GM12878 (cell line): Measurements from ENCODE around the gene EGR4. TPM values are rescaled to one million over a fixed set of nuclear protein-coding genes. Genes with fewer than 3 reads are reported as not detected.

Experiments used
- ATAC-seq: fragments of 200-7000 bp; cut with Tn5 transposase; 3 replicates; pipeline ENCODE4 v1.9.1; 2020; ENCODE audit warnings: mild to moderate bottlenecking, moderate library complexity
- BruUV-seq: library from RNA; stranded (reverse); fragments of 400-500 nt; replicated peaks from 2 replicates; lab custom pipeline; 2021; lab: Mats Ljungman, UMichigan
- CTCF ChIA-PET: fragments of 300-600 bp; sonication (Branson Sonifier 250); formaldehyde crosslinking; extraction: SDS; loops from one replicate; lab custom pipeline; 2021; ENCODE audit warnings: inconsistent platforms; lab: Yijun Ruan, JAX
- POLR2A ChIA-PET: fragments of 350-600 bp; formaldehyde crosslinking; extraction: SDS; loops from one replicate; lab custom pipeline; 2021; ENCODE audit warnings: inconsistent platforms; lab: Charles Lee
- RAD21 ChIA-PET: fragments of 300-600 bp; sonication (Branson Sonifier 250); formaldehyde crosslinking; loops from one replicate; lab custom pipeline; 2023; ENCODE audit warnings: antibody characterized with exemption; ENCODE audit not compliant: unreplicated experiment; lab: Charles Lee
- SMC1A ChIA-PET: fragments of 300-600 bp; sonication (Branson Sonifier 250); formaldehyde crosslinking; loops from one replicate; lab custom pipeline; 2023; ENCODE audit not compliant: unreplicated experiment, uncharacterized antibody; lab: Charles Lee
- DNase-seq: peaks from one replicate; pipeline ENCODE4 v3.0.0-alpha.2; 2011; ENCODE audit warnings: low read depth, low spot score
- FAIRE-seq: peaks from 3 replicates; lab custom pipeline; 2011; peaks lifted over from hg19 to GRCh38; lab: Jason Lieb, UNC
- H2AFZ ChIP-seq: 2 replicates; pipeline ENCODE4 v1.6.0; 2011; ENCODE audit warnings: low read depth, low read length, control low read depth; ENCODE audit not compliant: control insufficient read depth
- H3K27ac ChIP-seq: 2 replicates; pipeline ENCODE4 v1.5.1; 2011; ENCODE audit warnings: control low read depth; ENCODE audit not compliant: control insufficient read depth, insufficient read depth
- H3K27me3 ChIP-seq, 2 experiments: replicated peaks in 1 of 2; 2 replicates each; pipeline versions ENCODE4 v1.6.0 to v1.6.1; 2011; ENCODE audit warnings: low read length in 1 of 2; ENCODE audit not compliant: control insufficient read depth in 2 of 2, insufficient read depth in 2 of 2
- H3K36me3 ChIP-seq, 2 experiments: 2 replicates each; pipeline ENCODE4 v1.5.1; 2011; ENCODE audit warnings: low read length in 1 of 2; ENCODE audit not compliant: control insufficient read depth in 2 of 2, insufficient read depth in 2 of 2
- H3K4me1 ChIP-seq: 2 replicates; pipeline ENCODE4 v1.6.1; 2011; ENCODE audit warnings: mild to moderate bottlenecking, low read length, moderate library complexity, mixed read lengths; ENCODE audit not compliant: control insufficient read depth, insufficient read depth
- H3K4me2 ChIP-seq: 2 replicates; pipeline ENCODE4 v1.6.0; 2011; ENCODE audit warnings: control low read depth; ENCODE audit not compliant: control insufficient read depth, insufficient read depth
- H3K4me3 ChIP-seq: fragments of 200-600 bp; sonication (generic); 2 replicates; pipeline ENCODE4 v1.5.1; 2016
- H3K79me2 ChIP-seq: 2 replicates; pipeline ENCODE4 v1.6.0; 2011; ENCODE audit warnings: low read length; ENCODE audit not compliant: control insufficient read depth, insufficient read depth
- H3K9ac ChIP-seq: 2 replicates; pipeline ENCODE4 v1.8.0; 2011; ENCODE audit warnings: low read length, control low read depth, mixed read lengths; ENCODE audit not compliant: control insufficient read depth, insufficient read depth
- H3K9me3 ChIP-seq: replicated peaks from 3 replicates; pipeline ENCODE4 v1.5.1; 2011; ENCODE audit warnings: mild to moderate bottlenecking, low read length; ENCODE audit not compliant: control insufficient read depth, insufficient read depth
- H4K20me1 ChIP-seq: 2 replicates; pipeline ENCODE4 v1.6.0; 2011; ENCODE audit not compliant: control insufficient read depth, insufficient read depth
- BACH1 ChIP-seq: fragments of 450-650 bp; IDR thresholded peaks from 2 replicates; pipeline ENCODE4 v1.6.1; 2017; ENCODE audit warnings: mild to moderate bottlenecking, borderline replicate concordance
- CEBPB ChIP-seq, 2 experiments: fragments of 150-350 bp in 1 of 2; IDR thresholded peaks; 2 replicates each; pipeline ENCODE4 v1.6.1; 2012 to 2014; ENCODE audit warnings: low read depth in 2 of 2, low read length in 2 of 2, borderline replicate concordance in 1 of 2, inconsistent platforms in 1 of 2
- E2F8 ChIP-seq: fragments of 450-650 bp; IDR thresholded peaks from 2 replicates; pipeline ENCODE4 v1.6.1; 2018; ENCODE audit warnings: mild to moderate bottlenecking, low read depth, moderate library complexity; ENCODE audit not compliant: partially characterized antibody
- KAT2A ChIP-seq: conservative IDR thresholded peaks from 2 replicates; pipeline ENCODE4 v1.6.1; 2011; ENCODE audit warnings: low read depth, low read length; ENCODE audit not compliant: control insufficient read depth
- MTA2 ChIP-seq: fragments of 450-650 bp; IDR thresholded peaks from 2 replicates; pipeline ENCODE4 v1.6.1; 2016; ENCODE audit warnings: low read depth, mild to moderate bottlenecking, moderate library complexity
- MXI1 ChIP-seq: fragments of 150-350 bp; IDR thresholded peaks from 2 replicates; pipeline ENCODE4 v1.6.1; 2011; ENCODE audit warnings: low read depth, mild to moderate bottlenecking, inconsistent platforms, low read length, improper control_type of control experiment
- NRF1 ChIP-seq: conservative IDR thresholded peaks from 2 replicates; pipeline ENCODE4 v1.6.1; 2011; ENCODE audit warnings: mild to moderate bottlenecking, low read depth, low read length, improper control_type of control experiment
- SIX5 ChIP-seq: IDR thresholded peaks from 2 replicates; pipeline ENCODE4 v1.6.1; 2011; ENCODE audit warnings: mild to moderate bottlenecking, low read depth, low read length, moderate library complexity; ENCODE audit not compliant: severe bottlenecking
- SMAD5 ChIP-seq: IDR thresholded peaks from 2 replicates; pipeline ENCODE4 v1.6.1; 2016; ENCODE audit warnings: antibody characterized with exemption, low read depth
- SPI1 ChIP-seq: IDR thresholded peaks from 2 replicates; pipeline ENCODE4 v1.6.1; 2011; ENCODE audit warnings: low read depth, mild to moderate bottlenecking, low read length, moderate library complexity, borderline replicate concordance; ENCODE audit not compliant: insufficient read depth
- TARDBP ChIP-seq: IDR thresholded peaks from 2 replicates; pipeline ENCODE4 v1.6.1; 2016; ENCODE audit warnings: borderline replicate concordance
- TBL1XR1 ChIP-seq: IDR thresholded peaks from 2 replicates; pipeline ENCODE4 v1.6.1; 2012; ENCODE audit warnings: low read depth, low read length, improper control_type of control experiment
- WRNIP1 ChIP-seq: IDR thresholded peaks from 2 replicates; pipeline ENCODE4 v1.6.1; 2011; ENCODE audit warnings: low read depth, low read length, improper control_type of control experiment, borderline replicate concordance
- WGBS: methylation state at CpG from one replicate; pipeline ENCODE4 v1.1.6; 2016; ENCODE audit warnings: low lambda C conversion rate; ENCODE audit not compliant: insufficient replicate concordance, insufficient coverage; ENCODE audit errors: missing lambda C conversion rate; 5-methylcytosine and 5-hydroxymethylcytosine counted together
- in situ Hi-C: fragments of 300-500 bp; cut with MboI; formaldehyde crosslinking; loops from 9 replicates; pipeline ENCODE4 v1.14.3; 2018; ENCODE audit warnings: mixed read lengths
- intact Hi-C: fragments of 100-400 bp; cut with micrococcal nuclease; formaldehyde crosslinking; loops from one replicate; pipeline ENCODE4 v1.14.2; 2022; ENCODE audit not compliant: unreplicated experiment
- polyA plus RNA-seq, 11 experiments: library from polyadenylated mRNA; depleted of rRNA in 4 of 11; unstranded in 6 of 11; stranded (reverse) in 5 of 11; fragments of >200 nt; fragmentation: Nextera tagmentation in 4 of 11; fragmentation: Illumina TruSeq in 1 of 11; extraction: Ambion mirVana in 4 of 11; extraction: Trizol in 1 of 11; gene quantifications; 1 replicate in 1 of 11; 2 replicates in 10 of 11; pipeline versions ENCODE4 v1.2.1 to v1.2.3, GENCODE V29; 2011 to 2016; ENCODE audit warnings: inconsistent platforms in 2 of 11, missing spikeins in 2 of 11, low read depth in 1 of 11
- total RNA-seq, 4 experiments: library from RNA; depleted of rRNA in 3 of 4; stranded (reverse); fragments of >200 nt in 3 of 4; fragmentation: Illumina TruSeq in 1 of 4; extraction: Trizol in 1 of 4; gene quantifications; 2 replicates each; pipeline versions ENCODE4 v1.2.1 to v1.2.3, GENCODE V29; 2013 to 2021

The EGR4 gene
- total and polyA plus RNA-seq, 10 of the 15 experiments (the other 5 are each of a cell fraction or from before 2014, with no cell fraction given), result 0.07 TPM; not detected in 9

- FAIRE-seq (no peak), ATAC-seq (no peak), DNase-seq (no peak)
- H3K79me2 ChIP-seq, result no peaks in the 10 kb centered on the region; the same call in 1 of the 2 replicates
- no peaks in the 10 kb centered on the region; the same call in 1 of the 2 replicates for H4K20me1 ChIP-seq
- TF ChIP-seq SIX5 (no peak), TARDBP (no peak), WRNIP1 (no peak)
- SMC1A ChIA-PET, result no interaction called here
- RAD21 ChIA-PET, result no interaction called here
- no peak overlapping the region for H3K4me2 ChIP-seq
- no peak overlapping the region for H3K9ac ChIP-seq
- H3K4me1 ChIP-seq, result no peaks in the 10 kb centered on the region
- no TSS peak for BruUV-seq
- H3K9me3 ChIP-seq, result no peaks in the 10 kb centered on the region
- CTCF ChIA-PET, result no interaction called here
- peaks cover 11 to 14% of the 10 kb centered on the region in 2 experiments; a peak in 3 of 4 replicates for H3K36me3 ChIP-seq
- 96% methylated on average over 4 of the region's 4 CpGs for WGBS
- POLR2A ChIA-PET, result no interaction called here
- no peak overlapping the region for H2AFZ ChIP-seq
- no peak overlapping the region for H3K4me3 ChIP-seq
- H3K27ac ChIP-seq, result no peak overlapping the region
- intact Hi-C loops (no loop called here), in situ Hi-C loops (no loop called here)
- no peaks in the 10 kb centered on the region for H3K27me3 ChIP-seq
Measured at GRCh38 chr2:73267008-73267407, 26.3 kb downstream of the EGR4 start.

- ChIA-PET SMC1A (no interaction called here), CTCF (no interaction called here), POLR2A (no interaction called here), RAD21 (no interaction called here)
- H2AFZ ChIP-seq, result no peak overlapping the region
- intact Hi-C loops, result no loop called here
- no peak for ATAC-seq
- no peak overlapping the region for H3K27ac ChIP-seq
- no peaks in the 10 kb centered on the region; the same call in 1 of the 2 replicates for H3K79me2 ChIP-seq
- no peak overlapping the region for H3K4me2 ChIP-seq
- FAIRE-seq, result no peak
- H3K9ac ChIP-seq, result no peak overlapping the region
- H3K36me3 ChIP-seq, result peaks cover 11 to 14% of the 10 kb centered on the region in 2 experiments; a peak in 3 of 4 replicates
- WGBS, result 95% methylated on average over 26 of the region's 26 CpGs
- no peak for DNase-seq
- no peaks in the 10 kb centered on the region for H3K27me3 ChIP-seq
- in situ Hi-C loops, result no loop called here
- BruUV-seq, result no TSS peak
- no peak overlapping the region for H3K4me3 ChIP-seq
- H3K4me1 ChIP-seq, result no peaks in the 10 kb centered on the region
- H3K9me3 ChIP-seq, result no peaks in the 10 kb centered on the region
- H4K20me1 ChIP-seq, result no peaks in the 10 kb centered on the region; the same call in 1 of the 2 replicates
- TF ChIP-seq SPI1, result no peak
- no peak for TF ChIP-seq SMAD5
- TF ChIP-seq KAT2A, result no peak
- no peak for TF ChIP-seq MTA2
- TF ChIP-seq NRF1, result no peak
- TF ChIP-seq BACH1, result no peak
- TF ChIP-seq TBL1XR1, result no peak
- no peak for TF ChIP-seq CEBPB (IDR thresholded peaks at IDR 0.05; ENCODE audit: borderline replicate concordance in 1 of 2, low read depth in 2 of 2, low read length in 2 of 2)
- no peak for TF ChIP-seq MXI1
- no peak for TF ChIP-seq E2F8
Measured at GRCh38 chr2:73266061-73266901, 27.1 kb downstream of the EGR4 start.
